ENCODE data around the gene INTS7. TPM values are rescaled to one million over a fixed set of nuclear protein-coding genes. Genes with fewer than 3 reads are reported as not detected.
A peak's percentile ranks its signal among the peaks of the same experiment; 100 is the strongest.
"Not testable (repeated sequence)": the region's sequence is repeated elsewhere in the genome, so short reads cannot be mapped to it uniquely, and the experiment has no call there.

INTS7 gene
- total RNA-seq, 1 donor from 2014 or later: 5.8 TPM

DNA sequence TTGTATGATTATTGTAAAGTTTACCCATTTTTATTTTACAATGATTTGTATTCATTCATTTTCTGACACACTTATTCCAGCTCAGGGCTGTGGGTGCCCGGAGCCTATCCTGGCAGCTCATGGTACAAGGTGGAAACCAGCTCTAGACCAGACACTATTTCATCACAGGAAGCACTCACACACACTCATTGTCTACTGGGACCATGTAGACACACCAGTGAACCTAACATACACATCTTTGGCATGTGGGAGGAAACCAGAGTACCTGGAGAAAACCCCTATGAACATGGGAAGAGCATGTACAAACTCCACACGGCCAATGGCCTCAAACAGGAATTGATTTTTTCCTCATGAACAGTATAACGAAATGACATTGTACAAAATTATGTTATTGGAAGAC, 2.5 kb upstream of the INTS7 start:
- no peak for DNase-seq (ENCODE audit: low spot score)

DNA sequence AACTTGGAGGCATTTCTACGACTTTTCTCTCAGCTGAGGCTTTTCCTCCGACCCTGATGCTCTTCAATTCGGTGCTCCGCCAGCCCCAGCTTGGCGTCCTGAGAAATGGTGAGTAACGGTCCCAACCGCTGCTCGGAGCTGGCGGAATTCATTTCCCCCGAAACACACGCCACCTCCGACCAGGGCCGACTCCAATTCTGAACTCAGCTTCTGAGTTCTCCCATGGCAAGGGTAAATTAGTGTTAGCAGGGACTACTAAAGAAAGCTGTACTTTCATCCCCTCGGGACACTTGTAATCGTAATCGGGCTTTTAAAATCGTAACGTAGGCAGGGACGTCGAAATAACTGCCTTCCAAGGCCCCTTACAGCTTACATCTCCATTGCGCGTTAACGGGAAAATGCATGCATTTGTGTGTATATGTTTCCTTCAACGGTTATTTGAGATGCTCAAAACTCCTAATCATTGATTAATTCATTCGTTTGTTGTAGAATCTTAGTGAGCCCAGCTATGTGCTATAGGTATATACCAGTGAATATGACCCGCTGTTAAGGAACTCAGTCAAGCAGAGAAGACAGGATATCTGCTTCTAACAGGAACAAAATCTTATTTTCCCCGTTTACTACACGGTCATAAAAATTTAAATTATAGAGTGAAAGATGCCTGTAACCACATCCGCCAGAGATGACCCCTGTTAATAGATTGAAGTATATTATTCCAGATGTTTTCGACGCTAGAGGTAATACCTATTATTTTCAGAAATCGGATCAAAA, 663 bp upstream of the INTS7 start:
- no peak for DNase-seq (ENCODE audit: low spot score)

DNA sequence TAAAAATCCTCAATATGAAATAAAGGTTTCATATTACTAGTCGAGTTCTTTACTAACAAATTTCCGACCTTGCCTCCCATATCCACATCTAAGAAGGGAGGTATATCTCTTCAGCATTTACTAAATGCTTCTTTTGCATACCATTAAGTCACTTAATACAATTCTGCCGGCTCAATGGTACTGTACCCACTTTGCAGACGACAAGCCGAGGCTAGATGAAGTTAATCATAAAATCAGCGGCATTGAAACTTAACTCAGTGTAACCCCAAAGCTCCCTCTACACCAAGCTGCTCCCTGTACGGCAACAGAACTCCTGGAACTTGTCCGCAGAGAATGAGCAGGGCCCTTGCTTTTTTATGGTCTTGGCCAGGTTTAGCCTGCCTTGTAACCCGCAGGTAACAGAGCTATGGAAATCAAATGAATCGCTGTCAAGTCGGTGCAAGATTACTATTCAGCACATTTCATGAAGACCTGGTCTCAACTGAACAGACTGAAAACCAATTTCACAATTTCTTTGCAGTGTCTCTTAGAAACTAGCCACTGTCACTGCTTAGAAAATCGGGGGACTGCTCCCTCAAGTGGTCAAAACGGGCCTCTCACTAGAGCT, 738 bp downstream of the INTS7 start:
- DNase-seq (ENCODE audit: low spot score): no peak

DNA sequence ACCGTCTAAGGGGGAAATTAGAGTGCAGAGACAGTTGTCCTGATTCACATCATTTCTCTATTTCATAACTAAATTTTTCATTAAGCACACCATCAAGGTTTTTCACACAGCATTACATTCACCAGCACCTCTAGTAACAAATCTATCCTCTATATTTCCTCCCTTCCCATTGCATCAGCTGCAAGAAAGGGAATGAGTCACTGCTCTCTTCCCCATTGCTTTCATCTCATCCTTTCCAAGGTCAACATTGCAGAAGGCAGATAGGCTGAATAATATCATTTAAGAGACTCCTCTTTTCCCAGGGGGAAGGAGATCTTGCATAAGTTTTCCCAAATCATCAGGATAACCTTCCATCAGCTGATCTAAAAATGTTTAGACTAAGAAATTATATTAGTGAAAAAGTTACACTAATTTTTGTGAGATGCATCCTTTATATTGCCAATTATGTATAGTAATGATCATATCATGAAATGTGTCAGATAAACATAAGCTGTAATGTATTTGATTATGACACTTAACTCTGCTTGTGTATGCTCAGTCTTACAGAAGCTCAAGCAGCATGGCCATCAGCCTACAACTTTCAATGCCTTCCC, 4.3 kb downstream of the INTS7 start:
- DNase-seq (ENCODE audit: low spot score): peak; percentile 63

DNA sequence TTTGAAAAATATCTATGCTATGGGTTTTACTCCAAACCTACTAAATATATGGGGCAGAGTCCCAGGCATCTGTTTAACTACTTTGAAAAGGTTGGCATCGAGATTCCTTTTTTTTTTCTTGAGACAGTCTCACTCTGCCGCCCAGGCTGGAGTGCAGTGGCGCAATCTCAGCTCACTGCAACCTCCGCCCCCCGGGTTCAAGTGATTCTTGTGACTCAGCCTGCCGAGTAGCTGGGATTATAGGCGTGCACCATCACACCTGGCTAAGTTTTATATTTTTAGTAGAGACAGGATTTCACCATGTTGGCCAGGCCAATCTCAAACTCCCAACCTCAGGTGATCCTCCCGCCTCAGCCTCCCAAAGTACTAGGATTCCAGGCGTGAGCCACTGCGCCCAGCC, 7.6 kb downstream of the INTS7 start:
- DNase-seq (ENCODE audit: low spot score): not testable (repeated sequence)

DNA sequence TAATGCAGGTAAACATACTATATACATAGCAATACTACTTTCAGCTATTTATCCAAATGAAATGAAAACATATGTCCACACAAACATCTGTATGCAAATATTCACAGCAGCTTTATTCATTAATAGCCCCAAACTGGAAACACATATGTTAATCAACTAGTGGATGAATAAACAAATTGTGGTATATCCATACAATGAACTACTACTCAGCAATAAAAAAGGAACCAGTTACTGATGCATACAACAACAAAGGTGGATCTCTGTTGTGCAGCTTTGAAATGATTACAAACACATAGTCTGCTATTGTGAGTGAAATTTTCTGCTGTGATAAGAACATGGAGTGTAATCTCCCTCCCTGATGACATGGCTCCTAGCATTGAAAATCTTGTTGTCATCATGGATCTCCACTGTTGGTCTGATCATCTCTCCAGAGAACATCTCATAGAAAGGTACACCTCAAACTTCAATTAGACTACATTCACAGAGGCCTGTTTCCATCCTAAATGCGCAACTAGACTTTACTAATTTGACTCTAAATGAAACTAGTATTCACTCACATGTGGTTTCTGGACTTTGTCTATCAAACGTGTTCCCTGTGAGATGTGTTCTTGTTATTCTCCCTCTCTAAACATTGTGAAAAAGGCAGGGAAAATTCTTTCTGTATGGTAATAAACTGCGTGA, 10.7 kb downstream of the INTS7 start:
- no peak for DNase-seq (ENCODE audit: low spot score)

DNA sequence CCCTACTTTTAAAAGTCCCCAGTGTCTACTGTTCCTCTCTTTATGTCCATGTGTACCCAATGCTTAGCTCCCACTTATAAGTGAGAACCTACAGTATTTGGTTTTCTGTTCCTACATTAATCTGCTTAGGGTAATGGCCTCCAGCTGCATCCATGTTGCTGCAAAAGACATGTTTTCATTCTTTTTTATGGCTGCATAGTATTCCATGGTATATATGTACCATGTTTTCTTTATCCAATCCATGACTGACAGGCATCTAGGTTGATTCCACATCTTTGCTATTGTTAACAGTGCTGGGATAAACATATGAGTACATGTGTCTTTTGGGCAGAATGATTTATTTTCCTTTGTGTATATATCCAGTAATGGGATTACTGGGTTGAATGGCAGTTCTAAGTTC, 12.4 kb downstream of the INTS7 start:
- not testable (repeated sequence) for DNase-seq (ENCODE audit: low spot score)

DNA sequence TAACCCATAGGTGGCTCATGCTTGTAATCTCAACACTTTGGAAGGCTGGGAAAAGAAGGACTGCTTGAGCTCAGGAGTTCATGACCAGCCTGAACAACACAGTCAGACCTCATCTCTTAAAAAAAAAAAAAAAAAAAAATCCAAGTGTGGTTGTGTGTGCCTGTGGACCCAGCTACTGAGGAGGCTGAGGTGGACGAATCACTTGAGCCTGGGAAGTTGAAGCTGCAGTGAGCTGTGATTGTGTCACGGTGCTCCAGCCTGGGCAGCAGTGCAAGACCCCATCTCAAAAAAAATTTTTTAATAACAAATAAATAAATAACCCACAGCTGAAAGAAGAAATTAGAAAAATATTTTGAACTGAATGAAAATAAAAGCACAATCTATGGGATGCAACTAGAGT, 13.8 kb downstream of the INTS7 start:
- no peak for DNase-seq (ENCODE audit: low spot score)

DNA sequence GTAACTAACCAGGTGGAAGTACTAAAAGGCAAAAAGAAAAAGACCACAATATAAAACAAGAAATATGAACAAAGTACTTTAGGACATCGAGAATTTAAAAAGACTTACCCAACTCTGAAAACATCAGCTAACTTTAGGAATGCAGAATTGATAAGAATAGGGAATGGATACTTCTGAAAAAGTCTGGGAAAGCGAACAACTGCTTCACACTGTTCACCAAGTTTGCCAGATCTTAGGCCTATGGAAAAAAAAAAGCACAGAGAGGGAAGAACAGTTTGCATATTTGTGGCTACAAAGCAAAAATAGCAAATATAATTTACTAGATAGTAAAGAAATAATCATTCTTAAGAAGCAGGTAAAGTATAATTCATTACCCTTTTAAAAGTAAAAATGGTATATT, 14.4 kb downstream of the INTS7 start:
- DNase-seq (ENCODE audit: low spot score): no peak

DNA sequence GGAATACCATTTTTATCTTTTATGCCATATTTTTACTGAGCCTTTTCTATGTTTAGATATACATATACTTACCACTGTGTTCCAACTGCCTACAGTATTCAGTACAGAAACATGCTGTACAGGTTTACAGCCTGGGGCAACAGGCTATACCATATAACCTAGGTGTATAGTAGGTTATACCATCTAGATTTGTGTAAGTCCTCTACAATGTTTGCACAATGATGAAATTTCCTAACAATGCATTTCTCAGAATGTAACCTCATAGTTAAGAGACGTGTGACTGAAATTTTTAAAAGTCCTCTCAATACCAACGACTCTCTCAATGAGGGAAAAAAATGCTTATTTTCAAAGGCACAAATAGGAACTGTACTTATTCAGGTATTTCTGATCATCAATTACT, 21.7 kb downstream of the INTS7 start:
- DNase-seq (ENCODE audit: low spot score): no peak

DNA sequence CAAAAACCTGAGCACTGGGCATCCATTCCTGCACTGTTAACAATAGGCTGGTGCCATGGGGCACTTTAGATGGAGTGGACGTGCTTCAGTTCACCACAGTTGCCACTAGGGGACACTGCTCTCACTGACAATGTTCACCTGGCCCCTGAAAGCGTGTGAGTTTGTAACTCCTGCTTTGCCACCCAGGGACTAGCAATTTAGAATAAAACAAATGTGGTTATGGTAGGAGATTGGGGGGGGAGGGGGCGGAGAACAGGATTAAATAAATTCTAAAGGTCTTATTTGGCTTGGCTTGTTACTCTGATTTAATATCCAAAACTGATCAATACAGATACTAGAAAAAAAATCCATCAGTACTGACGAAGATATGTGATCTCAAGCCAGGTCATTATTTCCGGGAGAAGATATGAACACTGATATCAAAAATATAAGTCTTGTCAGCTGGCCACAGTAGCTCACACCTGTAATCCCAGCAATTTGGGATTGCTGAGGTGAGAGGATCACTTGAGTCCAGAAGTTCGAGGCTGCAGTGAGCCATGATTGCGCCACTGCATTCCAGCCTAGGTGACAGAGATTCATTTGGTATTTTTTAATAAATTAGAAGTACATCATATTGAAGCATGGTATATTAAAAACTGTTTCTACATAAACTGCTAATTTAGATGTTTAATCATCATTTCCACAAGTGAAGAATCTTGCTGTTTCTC, 23.2 kb downstream of the INTS7 start:
- DNase-seq (ENCODE audit: low spot score): peak; percentile 54

DNA sequence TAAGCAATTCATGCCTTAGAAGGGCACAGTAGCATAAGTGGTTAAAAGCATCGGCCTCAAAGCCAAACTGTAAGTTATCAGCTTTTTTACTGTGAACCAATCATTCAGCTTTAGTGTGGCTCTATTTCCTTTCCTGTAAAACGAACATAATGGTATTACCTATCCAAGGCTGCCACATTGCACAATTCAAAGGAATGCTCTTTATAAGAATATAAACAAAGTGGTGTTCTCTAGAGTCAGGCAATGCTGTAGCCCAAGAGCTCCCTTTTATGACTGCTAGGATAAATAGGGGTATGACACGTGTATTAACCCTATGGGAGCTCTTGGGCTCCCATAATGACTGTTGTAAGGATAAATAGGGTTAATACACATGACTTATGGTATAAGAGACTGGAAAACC, 25.4 kb downstream of the INTS7 start:
- DNase-seq (ENCODE audit: low spot score): no peak

DNA sequence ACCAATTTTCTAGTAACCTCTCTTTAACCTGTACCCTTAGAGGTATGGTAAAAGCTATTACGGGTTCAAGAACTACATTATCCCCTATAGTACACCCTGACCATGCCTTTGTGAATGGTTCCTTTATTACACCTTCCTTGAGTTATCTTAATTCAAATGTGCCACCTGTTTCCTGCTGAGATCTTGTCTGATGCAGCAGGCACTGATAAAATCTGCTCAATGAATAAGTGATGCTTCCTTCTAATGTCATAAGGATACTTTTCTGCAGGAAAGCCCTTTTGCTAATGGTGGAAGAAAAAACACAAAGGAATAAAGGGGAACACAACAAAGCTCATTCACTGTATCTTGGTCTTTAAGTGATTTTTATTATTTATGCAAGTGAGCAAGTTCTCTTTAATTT, 25.8 kb downstream of the INTS7 start:
- no peak for DNase-seq (ENCODE audit: low spot score)

DNA sequence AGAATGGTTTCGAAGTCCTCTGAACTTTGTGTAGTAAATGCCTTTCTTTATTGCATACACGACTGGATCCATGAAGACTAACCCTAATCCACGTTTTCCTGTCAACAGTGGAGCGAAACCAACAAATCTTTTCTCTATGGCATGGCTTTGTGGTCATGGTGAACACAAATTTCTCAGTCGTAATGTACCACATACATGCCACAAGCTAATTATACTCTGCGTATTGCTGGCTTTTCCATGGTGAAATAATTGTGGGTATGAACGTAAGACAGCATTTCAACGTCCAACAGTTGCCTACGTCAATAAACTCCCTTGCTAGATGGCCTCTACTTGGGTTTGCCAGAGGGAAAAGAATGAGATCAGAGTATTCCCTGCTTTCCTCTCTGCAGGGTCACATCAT, 27.5 kb downstream of the INTS7 start:
- DNase-seq (ENCODE audit: low spot score): no peak

DNA sequence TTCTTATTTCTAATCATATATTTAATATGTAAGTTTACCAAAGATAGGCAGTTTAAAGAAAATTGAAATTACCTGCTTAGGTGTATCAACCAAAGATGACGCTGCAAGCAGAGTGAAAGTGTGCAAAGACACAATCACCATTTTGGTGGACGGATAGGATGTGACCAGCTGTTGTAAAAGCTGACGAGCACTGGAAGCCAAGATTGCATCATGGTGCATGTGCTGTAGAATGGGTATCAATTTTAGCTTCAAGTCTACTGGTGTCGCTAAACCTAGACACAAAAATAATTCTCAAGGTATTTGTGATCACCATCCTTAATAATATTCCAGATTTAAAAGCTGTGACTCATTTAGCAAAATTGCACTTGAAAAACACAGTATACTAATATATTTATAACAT, 28.2 kb downstream of the INTS7 start:
- DNase-seq (ENCODE audit: low spot score): no peak

DNA sequence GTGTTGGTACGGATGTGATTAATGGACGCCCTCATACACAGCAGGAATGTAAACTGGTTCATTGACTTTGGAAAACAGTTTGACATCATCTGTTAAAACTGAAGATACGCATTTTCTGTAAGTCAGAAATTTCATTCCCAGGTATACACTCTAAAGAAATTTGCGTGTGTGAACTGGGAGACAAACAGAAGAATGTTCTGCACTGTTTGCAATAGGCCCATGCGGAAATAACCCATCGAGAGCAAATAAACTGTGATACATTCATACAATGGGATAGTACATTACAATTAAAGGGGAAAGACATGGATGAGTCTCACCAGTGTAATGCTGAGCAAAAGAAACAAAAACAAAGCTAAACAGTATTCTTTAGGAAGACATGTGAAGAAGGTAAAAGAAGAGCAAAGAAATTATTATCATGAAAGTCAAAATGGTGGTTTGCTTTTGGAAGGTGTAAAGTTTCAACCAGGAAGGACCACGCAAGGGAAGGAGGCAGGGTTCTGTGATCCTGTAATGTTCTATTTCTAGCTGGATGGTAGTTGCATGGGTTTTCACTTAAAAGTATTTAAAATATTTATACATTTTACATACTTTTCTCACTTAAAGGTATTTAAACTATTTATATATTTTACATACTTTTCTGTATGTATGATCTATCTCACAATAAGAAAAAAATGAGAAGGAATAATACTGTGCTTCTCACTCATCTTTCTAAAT, 30.3 kb downstream of the INTS7 start:
- DNase-seq (ENCODE audit: low spot score): no peak

DNA sequence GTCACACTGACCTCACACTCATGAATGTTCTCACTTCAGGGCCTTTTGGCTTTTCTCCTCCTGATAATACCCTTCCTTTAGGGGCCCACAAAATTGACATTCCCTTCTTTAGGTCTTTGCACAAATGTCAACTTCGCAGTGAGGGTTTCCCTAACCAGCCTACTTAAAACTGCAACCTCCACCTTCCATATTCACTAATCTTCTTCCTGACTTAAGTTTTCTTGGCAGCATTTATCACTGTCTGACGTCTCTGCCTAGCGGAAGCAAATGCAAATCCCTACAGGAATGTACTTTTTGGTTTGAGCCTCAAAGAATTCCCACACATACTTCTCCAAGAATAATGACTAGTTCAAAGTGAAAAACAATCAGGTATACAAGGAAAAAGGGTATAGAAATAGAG, 32.8 kb downstream of the INTS7 start:
- DNase-seq (ENCODE audit: low spot score): peak; percentile 10

DNA sequence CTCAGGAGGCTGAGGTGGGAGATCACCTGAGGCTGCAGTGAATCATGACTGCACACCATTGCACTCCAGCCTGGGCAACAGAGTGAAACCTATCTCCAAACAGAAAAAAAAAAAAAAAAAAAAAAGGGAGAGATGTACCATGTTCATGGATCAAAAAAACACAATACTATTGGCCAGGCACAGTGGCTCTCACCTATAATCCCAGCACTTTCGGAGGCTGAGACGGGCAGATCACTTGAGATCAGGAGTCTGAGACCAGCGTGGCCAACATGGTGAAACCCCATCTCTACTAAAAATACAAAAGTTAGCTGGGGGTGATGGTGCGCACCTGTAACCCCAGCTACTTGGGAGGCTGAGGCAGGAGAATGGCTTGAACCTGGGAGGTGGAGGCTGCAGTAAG, 37.9 kb downstream of the INTS7 start:
- not testable (repeated sequence) for DNase-seq (ENCODE audit: low spot score)

DNA sequence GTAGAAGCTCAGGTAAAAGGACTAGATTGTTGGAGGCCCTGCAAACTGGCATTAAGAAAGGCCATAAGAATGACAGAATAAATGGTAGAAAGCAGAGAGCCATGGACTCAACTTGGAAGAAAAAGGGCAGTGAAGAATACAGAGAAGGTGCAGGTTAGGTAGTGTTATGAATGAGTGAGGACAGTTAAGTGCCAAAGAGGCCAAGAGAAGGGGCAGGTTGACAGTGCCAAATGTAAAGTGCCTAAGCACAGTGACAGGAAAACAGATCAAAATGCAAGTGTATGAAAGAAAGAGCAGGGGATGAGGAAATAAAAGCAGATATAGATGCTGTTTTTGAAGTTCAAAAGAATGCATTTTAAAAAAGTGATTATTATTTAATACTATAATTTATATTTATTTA, 43.7 kb downstream of the INTS7 start:
- no peak for DNase-seq (ENCODE audit: low spot score)

DNA sequence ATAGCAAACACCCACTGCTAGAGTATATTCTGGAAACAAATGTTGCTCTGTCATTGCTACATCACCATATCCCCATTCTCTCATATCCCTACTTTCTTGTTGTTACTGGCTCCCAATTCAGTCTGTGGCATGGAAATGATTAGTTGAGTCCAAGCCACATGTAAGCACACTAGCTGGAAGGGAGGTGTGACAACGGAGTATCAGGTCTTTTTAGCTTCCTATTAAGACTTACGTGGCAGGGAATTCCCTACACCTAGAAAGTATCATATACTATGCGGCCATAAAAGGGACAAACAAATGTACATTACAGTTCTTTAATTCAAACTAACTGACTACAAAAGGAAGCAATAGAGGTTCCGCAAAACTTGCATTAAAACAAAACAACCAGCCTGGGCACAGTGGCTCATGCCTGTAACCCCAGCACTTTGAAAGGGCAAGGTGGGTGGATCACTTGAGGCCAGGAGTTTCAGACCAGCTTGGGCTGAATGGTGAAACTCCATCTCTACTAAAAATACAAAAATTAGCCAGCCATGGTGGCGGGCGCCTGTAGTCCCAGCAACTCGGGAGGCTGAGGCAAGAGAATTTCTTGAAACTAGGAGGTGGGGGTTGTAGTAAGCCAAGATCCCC, 48.6 kb downstream of the INTS7 start:
- DNase-seq (ENCODE audit: low spot score): no peak
